ENCODE data around the gene RAP2A. TPM values are rescaled to one million over a fixed set of nuclear protein-coding genes. Genes with fewer than 3 reads are reported as not detected.

RAP2A gene
- total RNA-seq, 1 experiment from 2014 or later = 32.1 TPM

GRCh38 chr13:97422118-97423054 lies 11.6 kb upstream of the RAP2A start:
- no peak overlapping the region for H2BK5ac ChIP-seq (ENCODE audit: insufficient read length, low read length)
- no peak overlapping the region for H2BK20ac ChIP-seq (ENCODE audit: low read depth, low read length, poor library complexity, severe bottlenecking)
- Mint-ChIP-seq H3K27ac (no peak overlapping the region), H3K36me3 (ENCODE audit: insufficient read depth in 1 of 3, low read depth in 3 of 3) (no peaks in the 10 kb centered on the region), H3K4me1 (0 out of 4 replicates have a peak, but pooled peaks cover 0 to 6% of the 10 kb centered on the region in 2 experiments), H3K4me3 (no peak overlapping the region), H3K27me3 (ENCODE audit: low read depth) (peaks cover 2% of the 10 kb centered on the region; the same call in 1 of the 2 replicates), H3K9me3 (no peaks in the 10 kb centered on the region)
- H4K5ac ChIP-seq (ENCODE audit: insufficient read length, low read depth, low read length) = no peak overlapping the region
- H3K9me3 ChIP-seq (ENCODE audit: control insufficient read depth, low read depth, low read length) = no peaks in the 10 kb centered on the region
- no peak overlapping the region for H3K23ac ChIP-seq (ENCODE audit: insufficient read length, low read depth, low read length)
- H4K8ac ChIP-seq (replicated peaks; ENCODE audit: insufficient read length, low read depth, low read length) = no peak overlapping the region
- H3K27ac ChIP-seq (ENCODE audit: insufficient read length, low read depth, low read length) = no peak overlapping the region
- TF ChIP-seq CTCF (conservative IDR thresholded peaks at IDR 0.05) = no peak
- H3T11ph ChIP-seq (ENCODE audit: low read length) = no peak overlapping the region
- no peak overlapping the region for H3K4me2 ChIP-seq (ENCODE audit: insufficient read depth, insufficient read length, low read length)
- H2BK120ac ChIP-seq (ENCODE audit: low read depth, low read length, poor library complexity, severe bottlenecking) = no peak overlapping the region
- no peak overlapping the region for H3K56ac ChIP-seq (ENCODE audit: insufficient read length, low read depth, low read length)
- H2BK15ac ChIP-seq (ENCODE audit: low read depth, low read length) = no peak overlapping the region
- no peak overlapping the region for H2BK12ac ChIP-seq (ENCODE audit: insufficient read length, low read depth, low read length)
- WGBS (ENCODE audit: extremely low coverage, insufficient read length, low lambda C conversion rate) = no CpG with 5 or more reads among the region's 8 CpGs
- H4K20me1 ChIP-seq (ENCODE audit: control insufficient read depth, insufficient read depth, insufficient read length) = no peaks in the 10 kb centered on the region
- H3K79me2 ChIP-seq (ENCODE audit: insufficient read depth, low read length) = 0 out of 2 replicates have a peak, but pooled peaks cover 1% of the 10 kb centered on the region
- no peak overlapping the region for H2AFZ ChIP-seq (ENCODE audit: low read length)
- no peak overlapping the region for H4K91ac ChIP-seq (ENCODE audit: insufficient read length, low read depth, low read length)
- H3K23me2 ChIP-seq (ENCODE audit: insufficient read length, low read depth, low read length, poor library complexity, severe bottlenecking) = no peaks in the 10 kb centered on the region
- DNase-seq = no peak
- no peaks in the 10 kb centered on the region for H3K4me1 ChIP-seq (ENCODE audit: insufficient read depth, low read length)
- H3K9ac ChIP-seq (ENCODE audit: extremely low read depth, insufficient read length, low read length) = no peak overlapping the region
- no peaks in the 10 kb centered on the region for H3K27me3 ChIP-seq (ENCODE audit: insufficient read depth, low read length)
- H3K18ac ChIP-seq (ENCODE audit: insufficient read length, low read depth, low read length) = no peak overlapping the region
- no peaks in the 10 kb centered on the region for H3K79me1 ChIP-seq (ENCODE audit: insufficient read depth, low read depth, low read length, poor library complexity, severe bottlenecking)
- H3K4ac ChIP-seq (ENCODE audit: low read depth, low read length) = no peak overlapping the region
- no peak overlapping the region for H2AK5ac ChIP-seq (ENCODE audit: insufficient read length, low read length)
- no peak overlapping the region for H3K14ac ChIP-seq (ENCODE audit: insufficient read depth, low read length)
